Activated CD4-positive, alpha-beta memory T cell treated with anti-CD3 and anti-CD28 coated beads, Interleukin-2, amount 10 ng/mL, durations not matched to agents 7 days and 5 days (primary cell): Measurements from ENCODE around the gene PDE2A. TPM values are rescaled to one million over a fixed set of nuclear protein-coding genes. Genes with fewer than 3 reads are reported as not detected.
"Not testable (repeated sequence)": the region's sequence is repeated elsewhere in the genome, so short reads cannot be mapped to it uniquely, and the experiment has no call there.

Experiments
- CTCF ChIA-PET: fragments of 350-600 bp; sonication (Branson Sonifier 250); formaldehyde crosslinking; loops from one replicate; lab custom pipeline; 2021; ENCODE audit warnings: antibody characterized with exemption, inconsistent platforms; lab: Charles Lee
- POLR2A ChIA-PET: fragments of 350-600 bp; sonication (Branson Sonifier 250); formaldehyde crosslinking; loops from one replicate; lab custom pipeline; 2021; ENCODE audit warnings: antibody characterized with exemption; lab: Charles Lee
- DNase-seq: peaks from one replicate; pipeline ENCODE4 v3.0.0-alpha.2; 2020
- H3K27ac Mint-ChIP-seq: one replicate; pipeline ENCODE4 v1.8.0; 2021; ENCODE audit warnings: mild to moderate bottlenecking, mixed read lengths
- H3K27me3 Mint-ChIP-seq: one replicate; pipeline ENCODE4 v1.8.0; 2021; ENCODE audit warnings: mixed read lengths
- H3K36me3 Mint-ChIP-seq: one replicate; pipeline ENCODE4 v1.8.0; 2021; ENCODE audit warnings: low read depth, mixed read lengths
- H3K4me1 Mint-ChIP-seq: one replicate; pipeline ENCODE4 v1.8.0; 2021; ENCODE audit warnings: mixed read lengths
- H3K4me3 Mint-ChIP-seq: one replicate; pipeline ENCODE4 v1.8.0; 2021; ENCODE audit warnings: mild to moderate bottlenecking, mixed read lengths
- H3K9me3 Mint-ChIP-seq: one replicate; pipeline ENCODE4 v1.8.0; 2021; ENCODE audit warnings: mixed read lengths
- total RNA-seq, 2 experiments: library from RNA; stranded (reverse); gene quantifications; one replicate each; pipeline ENCODE4 v1.2.3, GENCODE V29; 2021

Gene PDE2A
- total RNA-seq, 2 experiments from 2014 or later, result 0.93 to 1.8 TPM

GRCh38 chr11:72562431-72562830 is 111.8 kb downstream of the PDE2A start:
- no peak overlapping the region for H3K4me3 Mint-ChIP-seq
- H3K27ac Mint-ChIP-seq, result no peak overlapping the region
- no peak for DNase-seq
- H3K27me3 Mint-ChIP-seq, result peaks cover 10% of the 10 kb centered on the region
- CTCF ChIA-PET, result interaction anchor here (1.6 kb wide), 1 partner anchor 91 kb away, joined by 5 read pairs; no protein-coding TSS in a partner anchor
- H3K9me3 Mint-ChIP-seq, result no peaks in the 10 kb centered on the region
- H3K36me3 Mint-ChIP-seq, result no peaks in the 10 kb centered on the region
- POLR2A ChIA-PET, result no interaction called here
- peaks cover 3% of the 10 kb centered on the region for H3K4me1 Mint-ChIP-seq

- H3K27ac Mint-ChIP-seq, result no peak overlapping the region
- no peaks in the 10 kb centered on the region for H3K36me3 Mint-ChIP-seq
- POLR2A ChIA-PET, result no interaction called here
- no peaks in the 10 kb centered on the region for H3K9me3 Mint-ChIP-seq
- CTCF ChIA-PET, result interaction anchor here (1.6 kb wide), 1 partner anchor 91 kb away, joined by 5 read pairs; no protein-coding TSS in a partner anchor
- no peak overlapping the region for H3K4me3 Mint-ChIP-seq
- DNase-seq, result no peak
- H3K27me3 Mint-ChIP-seq, result peaks cover 14% of the 10 kb centered on the region
- peaks cover 2% of the 10 kb centered on the region for H3K4me1 Mint-ChIP-seq
Measured at GRCh38 chr11:72561856-72562255, 112.4 kb downstream of the PDE2A start.

GRCh38 chr11:72560864-72561263 is 113.4 kb downstream of the PDE2A start:
- H3K36me3 Mint-ChIP-seq, H3K9me3 Mint-ChIP-seq, H3K4me1 Mint-ChIP-seq, H3K27ac Mint-ChIP-seq, H3K4me3 Mint-ChIP-seq, DNase-seq: not testable (repeated sequence)
- ChIA-PET CTCF (interaction anchor here (1.5 to 1.6 kb wide), 2 partner anchors 26 to 90 kb away, joined by 3 to 5 read pairs; no protein-coding TSS in a partner anchor), POLR2A (interaction anchor here (0.6 to 1.3 kb wide), 2 partner anchors 8 to 89 kb away, joined by 3 read pairs; no protein-coding TSS in a partner anchor)
- H3K27me3 Mint-ChIP-seq, result peaks cover 19% of the 10 kb centered on the region

GRCh38 chr11:72556433-72556832 is 117.8 kb downstream of the PDE2A start:
- H3K36me3 Mint-ChIP-seq, result no peaks in the 10 kb centered on the region
- no peak overlapping the region for H3K27ac Mint-ChIP-seq
- peaks cover 25% of the 10 kb centered on the region for H3K27me3 Mint-ChIP-seq
- DNase-seq, result no peak
- ChIA-PET POLR2A (interaction anchor here (2.0 kb wide), 1 partner anchor 85 kb away, joined by 7 read pairs; no protein-coding TSS in a partner anchor), CTCF (interaction anchor here (1.0 to 2.2 kb wide), 3 partner anchors 17 to 85 kb away, joined by 3 to 6 read pairs (median 5); no protein-coding TSS in a partner anchor)
- H3K4me3 Mint-ChIP-seq, result no peak overlapping the region
- H3K9me3 Mint-ChIP-seq, result no peaks in the 10 kb centered on the region
- H3K4me1 Mint-ChIP-seq, result peaks cover 15% of the 10 kb centered on the region

- H3K4me3 Mint-ChIP-seq, H3K36me3 Mint-ChIP-seq, POLR2A ChIA-PET, H3K27ac Mint-ChIP-seq, DNase-seq, H3K9me3 Mint-ChIP-seq: not testable (repeated sequence)
- Mint-ChIP-seq H3K27me3 (peaks cover 25% of the 10 kb centered on the region), H3K4me1 (peaks cover 15% of the 10 kb centered on the region)
- CTCF ChIA-PET, result interaction anchor here (1.3 to 3.2 kb wide), 9 partner anchors 32 to 129 kb away, joined by 3 to 45 read pairs (median 9); no protein-coding TSS in a partner anchor
Measured at GRCh38 chr11:72555014-72555522, 119.2 kb downstream of the PDE2A start.

- peak; percentile 58 for DNase-seq
- peaks cover 15% of the 10 kb centered on the region for H3K4me1 Mint-ChIP-seq
- no peaks in the 10 kb centered on the region for H3K36me3 Mint-ChIP-seq
- ChIA-PET POLR2A (interaction anchor here (2.1 kb wide), 1 partner anchor 82 kb away, joined by 5 read pairs; no protein-coding TSS in a partner anchor), CTCF (interaction anchor here (0.6 to 3.2 kb wide), 15 partner anchors 17 to 187 kb away, joined by 3 to 45 read pairs (median 4); no protein-coding TSS in a partner anchor)
- no peak overlapping the region for H3K4me3 Mint-ChIP-seq
- H3K27me3 Mint-ChIP-seq, result peaks cover 25% of the 10 kb centered on the region
- H3K27ac Mint-ChIP-seq, result no peak overlapping the region
- H3K9me3 Mint-ChIP-seq, result no peaks in the 10 kb centered on the region
Measured at GRCh38 chr11:72553706-72554105, 120.5 kb downstream of the PDE2A start.

GRCh38 chr11:72552399-72552910 is 121.8 kb downstream of the PDE2A start:
- POLR2A ChIA-PET, result interaction anchor here (2.1 kb wide), 1 partner anchor 80 kb away, joined by 5 read pairs; no protein-coding TSS in a partner anchor

GRCh38 chr11:72551571-72551970 is 122.7 kb downstream of the PDE2A start:
- H3K27me3 Mint-ChIP-seq, result peaks cover 10% of the 10 kb centered on the region
- ChIA-PET CTCF (interaction anchor here (0.7 to 3.2 kb wide), 4 partner anchors 14 to 80 kb away, joined by 3 to 45 read pairs (median 5); no protein-coding TSS in a partner anchor), POLR2A (no interaction called here)
- H3K36me3 Mint-ChIP-seq, result no peaks in the 10 kb centered on the region
- peaks cover 15% of the 10 kb centered on the region for H3K4me1 Mint-ChIP-seq
- H3K4me3 Mint-ChIP-seq, result no peak overlapping the region
- no peak overlapping the region for H3K27ac Mint-ChIP-seq
- no peak for DNase-seq
- no peaks in the 10 kb centered on the region for H3K9me3 Mint-ChIP-seq

More at GRCh38 chr11:72552399-72552910, 121.8 kb downstream of the PDE2A start:
- H3K36me3 Mint-ChIP-seq, result no peaks in the 10 kb centered on the region
- peaks cover 15% of the 10 kb centered on the region for H3K4me1 Mint-ChIP-seq
- no peak overlapping the region for H3K27ac Mint-ChIP-seq
- peaks cover 17% of the 10 kb centered on the region for H3K27me3 Mint-ChIP-seq
- CTCF ChIA-PET, result interaction anchor here (1.0 to 3.2 kb wide), 5 partner anchors 8 to 97 kb away, joined by 3 to 45 read pairs (median 4); no protein-coding TSS in a partner anchor
- H3K4me3 Mint-ChIP-seq, result no peak overlapping the region
- H3K9me3 Mint-ChIP-seq, result no peaks in the 10 kb centered on the region
- DNase-seq, result no peak

GRCh38 chr11:72548463-72548862 is 125.8 kb downstream of the PDE2A start:
- no peak overlapping the region for H3K27ac Mint-ChIP-seq
- H3K4me3 Mint-ChIP-seq, result no peak overlapping the region
- POLR2A ChIA-PET, result no interaction called here
- H3K36me3 Mint-ChIP-seq, result no peaks in the 10 kb centered on the region
- peaks cover 3% of the 10 kb centered on the region for H3K4me1 Mint-ChIP-seq
- DNase-seq, result no peak
- CTCF ChIA-PET, result interaction anchor here (1.1 to 3.2 kb wide), 3 partner anchors 26 to 117 kb away, joined by 3 to 10 read pairs (median 3); no protein-coding TSS in a partner anchor
- H3K27me3 Mint-ChIP-seq, result peaks cover 13% of the 10 kb centered on the region
- H3K9me3 Mint-ChIP-seq, result no peaks in the 10 kb centered on the region

GRCh38 chr11:72546866-72547265 is 127.4 kb downstream of the PDE2A start:
- ChIA-PET CTCF (interaction anchor here (0.9 to 3.2 kb wide), 2 partner anchors 38 to 75 kb away, joined by 3 to 10 read pairs; no protein-coding TSS in a partner anchor), POLR2A (no interaction called here)
- peaks cover 16% of the 10 kb centered on the region for H3K27me3 Mint-ChIP-seq
- H3K4me3 Mint-ChIP-seq, result no peak overlapping the region
- H3K9me3 Mint-ChIP-seq, result no peaks in the 10 kb centered on the region
- no peak overlapping the region for H3K27ac Mint-ChIP-seq
- H3K36me3 Mint-ChIP-seq, result no peaks in the 10 kb centered on the region
- H3K4me1 Mint-ChIP-seq, result no peaks in the 10 kb centered on the region
- DNase-seq, result no peak

GRCh38 chr11:72544589-72544988 is 129.6 kb downstream of the PDE2A start:
- Mint-ChIP-seq H3K36me3 (no peaks in the 10 kb centered on the region), H3K9me3 (no peaks in the 10 kb centered on the region), H3K4me1 (no peaks in the 10 kb centered on the region), H3K4me3 (no peak overlapping the region), H3K27ac (no peak overlapping the region), H3K27me3 (peaks cover 31% of the 10 kb centered on the region)
- DNase-seq, result no peak
- ChIA-PET POLR2A (no interaction called here), CTCF (interaction anchor here (1.0 to 1.2 kb wide), 2 partner anchors 8 to 66 kb away, joined by 4 read pairs; no protein-coding TSS in a partner anchor)

- H3K36me3 Mint-ChIP-seq, result no peaks in the 10 kb centered on the region
- CTCF ChIA-PET, result interaction anchor here (1.0 to 1.2 kb wide), 2 partner anchors 9 to 65 kb away, joined by 4 read pairs; no protein-coding TSS in a partner anchor
- POLR2A ChIA-PET, result no interaction called here
Measured at GRCh38 chr11:72543849-72544542, 130.2 kb downstream of the PDE2A start.

More at GRCh38 chr11:72543849-72544542, 130.2 kb downstream of the PDE2A start:
- H3K27ac Mint-ChIP-seq, result no peak overlapping the region
- peaks cover 35% of the 10 kb centered on the region for H3K27me3 Mint-ChIP-seq
- H3K9me3 Mint-ChIP-seq, result no peaks in the 10 kb centered on the region
- no peaks in the 10 kb centered on the region for H3K4me1 Mint-ChIP-seq
- no peak overlapping the region for H3K4me3 Mint-ChIP-seq
- no peak for DNase-seq
